Measurements from ENCODE around the gene CACNG4. TPM values are rescaled to one million over a fixed set of nuclear protein-coding genes. Genes with fewer than 3 reads are reported as not detected.

The CACNG4 gene
- total and polyA plus RNA-seq, 2 experiments from 2014 or later: 1.6 to 4.1 TPM

- Histone ChIP-seq H3K27ac (ENCODE audit: low read depth) (no peak overlapping the region), H3K9me2 (ENCODE audit: insufficient read depth) (no peaks in the 10 kb centered on the region), H3K79me2 (replicated peaks; ENCODE audit: insufficient read depth) (no peaks in the 10 kb centered on the region), H3K36me3 (ENCODE audit: insufficient read depth) (no peaks in the 10 kb centered on the region), H3K4me3 (no peak overlapping the region), H3K27me3 (ENCODE audit: insufficient read depth) (no peaks in the 10 kb centered on the region), H3K4me2 (no peak overlapping the region), H3F3A (replicated peaks; ENCODE audit: low read depth) (no peaks in the 10 kb centered on the region), H3K4me1 (ENCODE audit: insufficient read depth) (no peaks in the 10 kb centered on the region), H2AFZ (no peak overlapping the region), H4K20me1 (replicated peaks; ENCODE audit: insufficient read depth) (no peaks in the 10 kb centered on the region)
- Mint-ChIP-seq H3K36me3 (ENCODE audit: low read depth) (no peaks in the 10 kb centered on the region), H3K9me3 (peaks cover 4% of the 10 kb centered on the region; the same call in 1 of the 3 replicates), H3K4me3 (no peak overlapping the region), H3K4me1 (peaks cover 7% of the 10 kb centered on the region), H3K27me3 (ENCODE audit: insufficient read depth, low read depth, poor library complexity) (peaks cover 8% of the 10 kb centered on the region), H3K27ac (no peak overlapping the region)
- ATAC-seq (no peak), DNase-seq (ENCODE audit: low spot score) (no peak)
- TF ChIP-seq, protein P1, sequence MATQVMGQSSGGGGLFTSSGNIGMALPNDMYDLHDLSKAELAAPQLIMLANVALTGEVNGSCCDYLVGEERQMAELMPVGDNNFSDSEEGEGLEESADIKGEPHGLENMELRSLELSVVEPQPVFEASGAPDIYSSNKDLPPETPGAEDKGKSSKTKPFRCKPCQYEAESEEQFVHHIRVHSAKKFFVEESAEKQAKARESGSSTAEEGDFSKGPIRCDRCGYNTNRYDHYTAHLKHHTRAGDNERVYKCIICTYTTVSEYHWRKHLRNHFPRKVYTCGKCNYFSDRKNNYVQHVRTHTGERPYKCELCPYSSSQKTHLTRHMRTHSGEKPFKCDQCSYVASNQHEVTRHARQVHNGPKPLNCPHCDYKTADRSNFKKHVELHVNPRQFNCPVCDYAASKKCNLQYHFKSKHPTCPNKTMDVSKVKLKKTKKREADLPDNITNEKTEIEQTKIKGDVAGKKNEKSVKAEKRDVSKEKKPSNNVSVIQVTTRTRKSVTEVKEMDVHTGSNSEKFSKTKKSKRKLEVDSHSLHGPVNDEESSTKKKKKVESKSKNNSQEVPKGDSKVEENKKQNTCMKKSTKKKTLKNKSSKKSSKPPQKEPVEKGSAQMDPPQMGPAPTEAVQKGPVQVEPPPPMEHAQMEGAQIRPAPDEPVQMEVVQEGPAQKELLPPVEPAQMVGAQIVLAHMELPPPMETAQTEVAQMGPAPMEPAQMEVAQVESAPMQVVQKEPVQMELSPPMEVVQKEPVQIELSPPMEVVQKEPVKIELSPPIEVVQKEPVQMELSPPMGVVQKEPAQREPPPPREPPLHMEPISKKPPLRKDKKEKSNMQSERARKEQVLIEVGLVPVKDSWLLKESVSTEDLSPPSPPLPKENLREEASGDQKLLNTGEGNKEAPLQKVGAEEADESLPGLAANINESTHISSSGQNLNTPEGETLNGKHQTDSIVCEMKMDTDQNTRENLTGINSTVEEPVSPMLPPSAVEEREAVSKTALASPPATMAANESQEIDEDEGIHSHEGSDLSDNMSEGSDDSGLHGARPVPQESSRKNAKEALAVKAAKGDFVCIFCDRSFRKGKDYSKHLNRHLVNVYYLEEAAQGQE (IDR thresholded peaks at IDR 0.05; ENCODE audit: unreplicated experiment): no peak
- TF ChIP-seq POLR2AphosphoS5 (IDR thresholded peaks at IDR 0.05; ENCODE audit: low read depth): no peak
- no peak for TF ChIP-seq ZNF462 (CRISPR knock-in tag; IDR thresholded peaks at IDR 0.05)
- no peak for TF ChIP-seq JUNB (IDR thresholded peaks at IDR 0.05; ENCODE audit: unreplicated experiment)
- no peak for TF ChIP-seq ZNF331 (CRISPR knock-in tag; IDR thresholded peaks at IDR 0.05; ENCODE audit: low read depth)
- no peak for TF ChIP-seq STAT1 (IDR thresholded peaks at IDR 0.05; ENCODE audit: unreplicated experiment)
- TF ChIP-seq NANOG (IDR thresholded peaks at IDR 0.05; ENCODE audit: borderline replicate concordance): no peak
These were observed 20.2 kb downstream of the CACNG4 start for GRCh38 chr17:66984730-66985129.

All from GM23338 (cell line).